Liver (tissue), 9 donors: Measurements from ENCODE around the gene UBE2V1. TPM values are rescaled to one million over a fixed set of nuclear protein-coding genes. Genes with fewer than 3 reads are reported as not detected.

Source experiments
- DNase-seq: peaks from one replicate; pipeline ENCODE4 v3.0.0-alpha.2; 2017; ENCODE audit warnings: low spot score
- H3K27ac ChIP-seq, 2 donors: one replicate each; pipeline ENCODE4 v1.7.0; 2013; ENCODE audit warnings: inconsistent platforms in 2 of 2, low read length in 2 of 2, control low read depth in 1 of 2, low read depth in 1 of 2, mild to moderate bottlenecking in 1 of 2
- H3K27me3 ChIP-seq, 4 donors: one replicate each; pipeline versions ENCODE4 v1.6.1 to v1.7.0; 2013; ENCODE audit warnings: low read length in 3 of 4, inconsistent platforms in 1 of 4, mild to moderate bottlenecking in 1 of 4, moderate library complexity in 1 of 4; ENCODE audit not compliant: control insufficient read depth in 4 of 4, insufficient read depth in 4 of 4
- H3K36me3 ChIP-seq, 4 donors: one replicate each; pipeline versions ENCODE4 v1.6.1 to v1.7.0; 2013; ENCODE audit warnings: low read length in 3 of 4, mild to moderate bottlenecking in 3 of 4, low read depth in 1 of 4, moderate library complexity in 1 of 4; ENCODE audit not compliant: control insufficient read depth in 4 of 4, insufficient read depth in 3 of 4
- H3K4me1 ChIP-seq, 4 donors: one replicate each; pipeline versions ENCODE4 v1.6.1 to v1.7.0; 2013; ENCODE audit warnings: low read length in 3 of 4, mild to moderate bottlenecking in 3 of 4, moderate library complexity in 1 of 4; ENCODE audit not compliant: control insufficient read depth in 4 of 4, insufficient read depth in 4 of 4
- H3K4me3 ChIP-seq, 3 donors: one replicate each; pipeline versions ENCODE4 v1.6.1 to v1.7.0; 2013; ENCODE audit warnings: low read length in 3 of 3, control low read depth in 1 of 3, low read depth in 1 of 3, mild to moderate bottlenecking in 1 of 3
- H3K9ac ChIP-seq, 2 donors: one replicate each; pipeline ENCODE4 v1.7.0; 2013; ENCODE audit warnings: low read length in 2 of 2, mild to moderate bottlenecking in 2 of 2, moderate library complexity in 2 of 2, control low read depth in 1 of 2, low read depth in 1 of 2
- H3K9me3 ChIP-seq, 4 donors: one replicate each; pipeline versions ENCODE4 v1.6.1 to v1.7.0; 2013; ENCODE audit warnings: low read length in 3 of 4; ENCODE audit not compliant: control insufficient read depth in 4 of 4
- EGR1 ChIP-seq, 2 donors: IDR thresholded peaks; 2 replicates each; pipeline ENCODE4 v1.6.1; 2016 to 2018; ENCODE audit warnings: antibody characterized with exemption in 2 of 2, low read depth in 2 of 2
- FOXA1 ChIP-seq: IDR thresholded peaks from 2 replicates; pipeline ENCODE4 v1.6.1; 2016; ENCODE audit warnings: antibody characterized with exemption
- JUND ChIP-seq, 2 donors: IDR thresholded peaks; 2 replicates each; pipeline ENCODE4 v1.6.1; 2016; ENCODE audit warnings: antibody characterized with exemption in 2 of 2
- MAX ChIP-seq: IDR thresholded peaks from 2 replicates; pipeline ENCODE4 v1.6.1; 2016; ENCODE audit warnings: antibody characterized with exemption
- NR2F2 ChIP-seq: IDR thresholded peaks from 2 replicates; pipeline ENCODE4 v1.6.1; 2016; ENCODE audit warnings: antibody characterized with exemption
- REST ChIP-seq: IDR thresholded peaks from 2 replicates; pipeline ENCODE4 v1.6.1; 2016; ENCODE audit warnings: antibody characterized with exemption, mild to moderate bottlenecking
- RXRA ChIP-seq, 2 donors: IDR thresholded peaks; 2 replicates each; pipeline ENCODE4 v1.6.1; 2017 to 2018; ENCODE audit warnings: antibody characterized with exemption in 2 of 2, mild to moderate bottlenecking in 1 of 2
- SP1 ChIP-seq: IDR thresholded peaks from 2 replicates; pipeline ENCODE4 v1.6.1; 2018; ENCODE audit warnings: antibody characterized with exemption, mild to moderate bottlenecking
- WGBS: extraction: QIAGEN DNeasy Blood & Tissue Kit; methylation state at CpG from one replicate; pipeline ENCODE4 v1.1.7; 2013; 5-methylcytosine and 5-hydroxymethylcytosine counted together
- polyA plus RNA-seq, 2 donors: library from polyadenylated mRNA; stranded (reverse) in 1 of 2; unstranded in 1 of 2; fragments of 200-250 nt in 1 of 2; fragments of >200 nt in 1 of 2; fragmentation: Nextera tagmentation in 1 of 2; extraction: Ambion mirVana in 1 of 2; gene quantifications; one replicate each; pipeline versions ENCODE4 v1.2.1 to v1.2.3, GENCODE V29; 2013 to 2015
- total RNA-seq, 2 donors: library from RNA; depleted of rRNA; stranded (reverse); fragments of >200 nt; gene quantifications; one replicate each; pipeline ENCODE4 v1.2.3, GENCODE V29; 2014
- TF ChIP-seq, protein P1 (sequence below): IDR thresholded peaks from 2 replicates; pipeline ENCODE4 v1.6.1; 2016; ENCODE audit warnings: antibody characterized with exemption
- TF ChIP-seq, protein P2 (sequence below): IDR thresholded peaks from 2 replicates; pipeline ENCODE4 v1.6.1; 2016; ENCODE audit warnings: antibody characterized with exemption
- donor health status: healthy.
- donor health status: healthy.
- donor health status: healthy.
- donor health status: healthy.
- donor health status: healthy.

The UBE2V1 gene
- total and polyA plus RNA-seq, 4 donors: 27.9 to 53.0 (median 34.2) TPM

DNA sequence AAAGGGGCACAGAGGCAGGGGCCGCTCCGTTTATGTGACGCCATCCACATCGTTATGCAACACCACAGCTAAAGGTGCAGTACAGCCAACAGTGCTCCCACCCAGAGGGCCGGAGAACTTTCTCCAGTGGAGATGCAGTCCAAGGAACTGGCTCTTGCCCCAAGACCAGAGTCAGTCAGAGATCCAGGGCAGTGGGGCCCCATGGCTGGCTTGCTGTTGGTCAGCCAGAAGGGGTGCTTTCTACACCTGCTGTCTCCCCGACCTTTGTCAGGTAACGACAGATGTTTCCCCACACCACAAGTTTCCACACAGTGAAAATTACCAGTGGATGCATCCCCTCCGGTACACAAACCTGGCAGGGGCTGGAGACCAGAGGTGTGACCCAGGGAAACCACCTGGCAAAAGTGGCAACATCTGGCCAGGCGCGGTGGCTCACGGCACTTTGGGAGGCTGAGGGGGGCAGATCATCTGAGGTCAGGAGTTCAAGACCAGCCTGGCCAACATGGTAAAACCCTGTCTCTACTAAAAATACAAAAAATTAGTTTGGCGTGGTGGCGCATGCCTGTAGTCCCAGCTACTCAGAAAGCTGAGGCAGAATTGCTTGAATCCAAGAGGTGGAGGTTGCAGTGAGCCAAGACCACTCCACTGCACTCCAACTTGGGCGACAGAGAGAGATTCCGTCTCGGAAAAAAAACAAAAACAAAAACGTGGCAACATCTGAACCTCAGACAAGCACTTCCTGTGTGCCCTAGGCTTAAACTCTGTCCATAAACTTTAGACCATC is 34.9 kb downstream of the UBE2V1 start:
- Histone ChIP-seq H3K4me3 (no peak overlapping the region), H3K27me3 (no peaks in the 10 kb centered on the region), H3K9ac (no peak overlapping the region), H3K4me1 (peaks cover 0 to 4% (median 1%) of the 10 kb centered on the region in 4 donors), H3K9me3 (no peaks in the 10 kb centered on the region), H3K36me3 (peaks cover 0 to 5% (median 0%) of the 10 kb centered on the region in 4 donors), H3K27ac (no peak overlapping the region)
- no peak for DNase-seq
- TF ChIP-seq SP1 (no peak), EGR1 (IDR thresholded peaks at IDR 0.05; ENCODE audit: low read depth in 2 of 2) (no peak), FOXA1 (no peak), MAX (no peak), NR2F2 (no peak)
- TF ChIP-seq, protein P1, sequence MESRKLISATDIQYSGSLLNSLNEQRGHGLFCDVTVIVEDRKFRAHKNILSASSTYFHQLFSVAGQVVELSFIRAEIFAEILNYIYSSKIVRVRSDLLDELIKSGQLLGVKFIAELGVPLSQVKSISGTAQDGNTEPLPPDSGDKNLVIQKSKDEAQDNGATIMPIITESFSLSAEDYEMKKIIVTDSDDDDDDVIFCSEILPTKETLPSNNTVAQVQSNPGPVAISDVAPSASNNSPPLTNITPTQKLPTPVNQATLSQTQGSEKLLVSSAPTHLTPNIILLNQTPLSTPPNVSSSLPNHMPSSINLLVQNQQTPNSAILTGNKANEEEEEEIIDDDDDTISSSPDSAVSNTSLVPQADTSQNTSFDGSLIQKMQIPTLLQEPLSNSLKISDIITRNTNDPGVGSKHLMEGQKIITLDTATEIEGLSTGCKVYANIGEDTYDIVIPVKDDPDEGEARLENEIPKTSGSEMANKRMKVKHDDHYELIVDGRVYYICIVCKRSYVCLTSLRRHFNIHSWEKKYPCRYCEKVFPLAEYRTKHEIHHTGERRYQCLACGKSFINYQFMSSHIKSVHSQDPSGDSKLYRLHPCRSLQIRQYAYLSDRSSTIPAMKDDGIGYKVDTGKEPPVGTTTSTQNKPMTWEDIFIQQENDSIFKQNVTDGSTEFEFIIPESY: no peak
- 59% methylated on average over 17 of the region's 17 CpGs for WGBS

- no peak overlapping the region for H3K4me3 ChIP-seq
- no peak for DNase-seq
- no peak for TF ChIP-seq REST
- no peak for TF ChIP-seq JUND (IDR thresholded peaks at IDR 0.05)
- TF ChIP-seq, protein P1: no peak
- TF ChIP-seq EGR1 (IDR thresholded peaks at IDR 0.05; ENCODE audit: low read depth in 2 of 2): no peak
- no peak for TF ChIP-seq FOXA1
- no peak for TF ChIP-seq RXRA (IDR thresholded peaks at IDR 0.05)
- TF ChIP-seq, protein P2, sequence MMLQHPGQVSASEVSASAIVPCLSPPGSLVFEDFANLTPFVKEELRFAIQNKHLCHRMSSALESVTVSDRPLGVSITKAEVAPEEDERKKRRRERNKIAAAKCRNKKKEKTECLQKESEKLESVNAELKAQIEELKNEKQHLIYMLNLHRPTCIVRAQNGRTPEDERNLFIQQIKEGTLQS: no peak
These were observed 39.5 kb downstream of the UBE2V1 start for GRCh38 chr20:50073500-50073899.

More at GRCh38 chr20:50073500-50073899, 39.5 kb downstream of the UBE2V1 start:
- H3K27ac ChIP-seq: no peak overlapping the region
- no peak overlapping the region for H3K9ac ChIP-seq
- 81% methylated on average over 2 of the region's 2 CpGs for WGBS
- H3K36me3 ChIP-seq: no peaks in the 10 kb centered on the region
- H3K4me1 ChIP-seq: peaks cover 0 to 7% (median 3%) of the 10 kb centered on the region in 4 donors
- no peaks in the 10 kb centered on the region for H3K9me3 ChIP-seq
- no peaks in the 10 kb centered on the region for H3K27me3 ChIP-seq
